GM10248 (cell line): ENCODE data around the gene UCN.
"Not testable (repeated sequence)": the region's sequence is repeated elsewhere in the genome, so short reads cannot be mapped to it uniquely, and the experiment has no call there.

Source experiments
- CTCF ChIA-PET: fragments of 300-600 bp; sonication (Branson Sonifier 250); formaldehyde crosslinking; extraction: SDS; loops from one replicate; lab custom pipeline; 2021; ENCODE audit warnings: antibody characterized with exemption; lab: Yijun Ruan, JAX
- POLR2A ChIA-PET: fragments of 350-650 bp; sonication (Branson Sonifier 250); formaldehyde crosslinking; extraction: SDS; loops from one replicate; lab custom pipeline; 2020; ENCODE audit warnings: antibody characterized with exemption; lab: Yijun Ruan, JAX
- DNase-seq: peaks from one replicate; pipeline ENCODE4 v3.0.0; 2012; ENCODE audit errors: extremely low spot score
- TF ChIP-seq, protein P1 (sequence below): IDR thresholded peaks from 2 replicates; pipeline ENCODE4 v1.5.1; 2012; ENCODE audit warnings: mild to moderate bottlenecking, low read depth; ENCODE audit errors: extremely low read depth, missing control alignments, control extremely low read depth

UCN gene

DNA sequence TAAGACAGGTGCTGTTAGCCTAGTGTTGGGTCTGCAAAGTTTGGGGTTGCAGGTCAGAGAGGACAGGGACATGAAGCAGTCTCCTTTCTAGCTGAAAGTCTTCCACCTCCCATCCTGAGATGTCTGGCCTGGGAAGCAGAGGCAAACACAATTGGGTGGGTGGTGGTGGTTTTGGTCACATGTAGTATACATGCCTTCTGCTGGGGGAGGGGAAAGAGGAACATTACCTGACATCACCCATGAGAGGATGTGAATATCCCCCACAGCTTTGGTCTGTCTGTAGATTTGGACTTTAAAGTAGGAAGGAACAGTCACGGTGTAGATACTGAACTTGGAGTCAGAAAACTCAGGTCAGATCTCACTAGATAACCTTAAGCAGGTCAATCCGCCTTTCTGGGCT is 37.6 kb downstream of the UCN start:
- ChIA-PET POLR2A (no interaction called here), CTCF (interaction anchor here (1.4 to 2.7 kb wide), 4 partner anchors 9 to 174 kb away, joined by 3 to 22 read pairs (median 8); partner anchors contain the start of gene TRIM54)
- TF ChIP-seq, protein P1, sequence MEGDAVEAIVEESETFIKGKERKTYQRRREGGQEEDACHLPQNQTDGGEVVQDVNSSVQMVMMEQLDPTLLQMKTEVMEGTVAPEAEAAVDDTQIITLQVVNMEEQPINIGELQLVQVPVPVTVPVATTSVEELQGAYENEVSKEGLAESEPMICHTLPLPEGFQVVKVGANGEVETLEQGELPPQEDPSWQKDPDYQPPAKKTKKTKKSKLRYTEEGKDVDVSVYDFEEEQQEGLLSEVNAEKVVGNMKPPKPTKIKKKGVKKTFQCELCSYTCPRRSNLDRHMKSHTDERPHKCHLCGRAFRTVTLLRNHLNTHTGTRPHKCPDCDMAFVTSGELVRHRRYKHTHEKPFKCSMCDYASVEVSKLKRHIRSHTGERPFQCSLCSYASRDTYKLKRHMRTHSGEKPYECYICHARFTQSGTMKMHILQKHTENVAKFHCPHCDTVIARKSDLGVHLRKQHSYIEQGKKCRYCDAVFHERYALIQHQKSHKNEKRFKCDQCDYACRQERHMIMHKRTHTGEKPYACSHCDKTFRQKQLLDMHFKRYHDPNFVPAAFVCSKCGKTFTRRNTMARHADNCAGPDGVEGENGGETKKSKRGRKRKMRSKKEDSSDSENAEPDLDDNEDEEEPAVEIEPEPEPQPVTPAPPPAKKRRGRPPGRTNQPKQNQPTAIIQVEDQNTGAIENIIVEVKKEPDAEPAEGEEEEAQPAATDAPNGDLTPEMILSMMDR, result no peak
- DNase-seq, result no peak

DNA sequence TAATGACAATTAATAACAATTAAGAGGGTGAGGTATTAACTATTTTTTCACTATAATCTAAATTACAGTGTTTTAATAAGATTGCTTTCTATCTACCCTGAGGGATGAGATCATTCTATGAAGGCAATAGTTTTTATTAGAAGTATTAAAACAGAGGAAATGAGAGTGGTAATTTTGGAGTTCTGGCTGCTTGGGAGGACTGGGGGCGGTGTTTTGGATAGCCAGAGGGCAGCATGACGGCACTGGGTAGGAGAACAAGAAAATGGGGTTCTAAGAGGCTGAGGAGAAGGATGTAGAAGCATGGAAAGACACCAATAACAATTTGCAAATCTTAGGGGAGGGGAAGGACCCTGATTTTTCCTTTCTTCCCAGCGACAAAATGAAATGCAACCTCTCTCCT is 38.1 kb downstream of the UCN start:
- POLR2A ChIA-PET, result no interaction called here

DNA sequence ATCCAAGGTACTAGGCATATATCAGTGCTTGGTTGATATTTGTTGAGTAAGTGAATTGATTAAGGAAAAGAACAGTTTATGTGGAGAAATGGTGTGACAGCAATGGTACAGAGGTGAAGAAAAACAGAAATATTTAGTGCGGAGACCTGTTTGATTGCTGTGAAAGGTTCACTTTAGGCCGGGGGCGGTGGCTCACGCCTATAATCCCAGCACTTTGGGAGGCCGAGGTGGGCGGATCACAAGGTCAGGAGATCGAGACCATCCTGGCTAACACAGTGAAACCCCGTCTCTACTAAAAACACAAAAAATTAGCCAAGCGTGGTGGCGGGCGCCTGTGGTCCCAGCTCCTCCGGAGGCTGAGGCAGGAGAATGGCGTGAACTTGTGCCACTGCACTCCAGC is 39.9 kb downstream of the UCN start:
- POLR2A ChIA-PET, DNase-seq: not testable (repeated sequence)
- CTCF ChIA-PET, result interaction anchor here (1.5 to 6.8 kb wide), 2 partner anchors 12 to 35 kb away, joined by 3 to 99 read pairs; partner anchors contain the start of genes DNAJC5G and TRIM54

More for the DNA sequence above, 38.1 kb downstream of the UCN start:
- TF ChIP-seq, protein P1, result no peak
- DNase-seq, result no peak
- CTCF ChIA-PET, result interaction anchor here (1.2 to 2.7 kb wide), 5 partner anchors 10 to 173 kb away, joined by 3 to 22 read pairs (median 6); partner anchors contain the start of gene TRIM54

DNA sequence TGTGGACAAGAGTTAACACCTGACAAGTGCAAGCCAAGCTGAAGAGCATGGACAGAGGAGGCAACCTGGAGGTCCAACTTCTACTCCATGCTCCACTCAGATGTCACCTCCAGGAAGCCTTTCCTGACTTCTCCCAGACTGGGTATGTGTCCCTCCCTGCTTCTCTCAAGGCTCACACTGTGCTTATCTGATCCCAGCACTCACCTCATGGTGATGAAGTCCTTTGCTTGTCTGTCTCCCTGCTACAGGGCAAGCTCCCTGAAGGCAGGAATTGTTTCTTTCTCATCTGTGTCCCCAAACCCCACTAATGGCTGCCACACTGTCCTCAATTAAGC is 42.7 kb downstream of the UCN start:
- no peak for DNase-seq
- TF ChIP-seq, protein P1, result no peak
- ChIA-PET CTCF (interaction anchor here (1.1 to 6.8 kb wide), 15 partner anchors 9 to 304 kb away, joined by 3 to 99 read pairs (median 4); partner anchors contain the start of genes DNAJC5G, KHK and TRIM54), POLR2A (interaction anchor here (0.7 kb wide), 1 partner anchor 24 kb away, joined by 3 read pairs; no protein-coding TSS in a partner anchor)

DNA sequence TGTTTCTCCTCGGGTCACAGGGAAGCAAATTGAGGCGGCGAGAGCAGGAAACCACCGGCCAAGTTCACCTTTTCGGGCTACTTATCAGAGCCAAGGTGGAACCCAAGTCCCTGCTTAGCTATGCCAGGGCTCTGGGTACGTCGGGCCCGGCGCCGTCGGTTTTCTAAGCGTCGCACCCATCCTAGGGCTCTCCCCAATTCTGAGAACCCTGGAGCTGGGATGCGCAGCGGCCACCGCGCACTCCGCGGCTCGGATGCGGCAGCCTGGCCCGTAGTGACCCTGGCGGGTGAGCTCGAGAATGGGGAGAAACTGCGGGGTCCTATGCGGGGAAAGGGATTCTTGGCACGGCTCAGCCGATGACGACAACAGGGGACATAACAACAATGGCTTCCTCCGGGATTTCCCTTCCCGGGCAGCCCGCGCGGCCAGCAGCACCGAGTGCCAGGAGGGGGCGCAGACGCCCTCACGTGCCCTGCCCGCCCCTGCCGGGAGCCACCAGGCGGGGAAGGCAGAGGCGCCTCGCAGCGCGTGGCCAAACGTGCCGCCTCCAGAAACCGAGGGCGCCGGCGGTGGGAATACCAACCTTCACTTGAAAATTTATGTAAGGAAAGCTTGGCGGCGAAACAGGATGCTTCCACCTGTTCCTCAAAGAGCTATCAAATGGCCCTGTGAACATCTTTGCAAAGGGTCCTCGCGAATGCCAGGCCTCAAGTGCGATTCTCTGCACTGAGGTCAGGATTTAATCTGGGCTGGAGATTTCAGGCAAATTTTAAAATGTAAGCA is 43.3 kb downstream of the UCN start:
- CTCF ChIA-PET, result interaction anchor here (1.1 to 6.8 kb wide), 14 partner anchors 8 to 303 kb away, joined by 3 to 99 read pairs (median 5); partner anchors contain the start of genes DNAJC5G, KHK and TRIM54
- POLR2A ChIA-PET, result interaction anchor here (0.7 kb wide), 1 partner anchor 24 kb away, joined by 3 read pairs; no protein-coding TSS in a partner anchor
- DNase-seq, result peak; percentile 80
- TF ChIP-seq, protein P1, result peak; percentile 61

DNA sequence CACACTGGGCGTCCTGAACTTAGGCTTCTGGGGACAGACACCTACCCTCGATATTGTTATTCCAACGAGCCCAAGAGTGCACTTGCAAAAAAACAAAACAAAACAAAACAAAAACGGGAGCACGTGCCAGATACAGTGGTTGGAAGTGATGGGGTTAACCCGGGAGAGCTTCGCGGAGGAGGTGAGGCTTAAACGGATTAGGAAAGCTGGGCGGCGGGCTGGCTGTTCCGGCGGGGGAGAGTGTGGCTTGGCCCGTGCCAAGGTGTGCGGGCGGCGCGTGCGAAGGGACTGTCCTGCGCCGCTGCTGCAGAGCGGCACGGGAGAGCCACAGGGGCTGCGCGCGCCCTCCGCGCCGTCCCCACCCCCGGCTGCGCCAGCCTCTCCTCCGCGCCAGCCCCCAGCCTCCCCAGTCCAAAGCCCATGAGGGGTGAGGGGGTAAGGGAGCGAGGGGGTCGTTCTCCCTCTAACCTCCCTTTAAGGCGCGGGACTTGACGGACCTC is 43.9 kb downstream of the UCN start:
- DNase-seq, result no peak
- TF ChIP-seq, protein P1, result no peak
- ChIA-PET CTCF (interaction anchor here (1.1 to 6.8 kb wide), 7 partner anchors 8 to 177 kb away, joined by 3 to 99 read pairs (median 7); partner anchors contain the start of genes DNAJC5G, KHK and TRIM54), POLR2A (no interaction called here)
